PC-9 (cell line): ENCODE measurements around the gene FRMD4B. TPM values are rescaled to one million over a fixed set of nuclear protein-coding genes. Genes with fewer than 3 reads are reported as not detected.
"Not testable (repeated sequence)": the region's sequence is repeated elsewhere in the genome, so short reads cannot be mapped to it uniquely, and the experiment has no call there.

Experiments used
- BruUV-seq: library from RNA; stranded (reverse); fragments of 400-500 nt; replicated peaks from 2 replicates; lab custom pipeline; 2021; lab: Mats Ljungman, UMichigan
- CTCF ChIA-PET: fragments of 300-600 bp; sonication (Branson Sonifier 250); formaldehyde crosslinking; loops from one replicate; lab custom pipeline; 2022; ENCODE audit warnings: antibody characterized with exemption; lab: Charles Lee
- POLR2A ChIA-PET: fragments of 300-600 bp; sonication (Branson Sonifier 250); formaldehyde crosslinking; loops from one replicate; lab custom pipeline; 2022; ENCODE audit warnings: antibody characterized with exemption; ENCODE audit not compliant: unreplicated experiment; lab: Charles Lee
- DNase-seq, 2 experiments: peaks; one replicate each; pipeline versions ENCODE4 v3.0.0 to v3.0.0-alpha.2; 2015 to 2022; ENCODE audit warnings: mixed read lengths in 1 of 2
- H2AFZ ChIP-seq: fragments of 200-600 bp; sonication (generic); 2 replicates; pipeline ENCODE4 v1.8.1; 2017; ENCODE audit warnings: antibody characterized with exemption
- H3F3A ChIP-seq: fragments of 200-600 bp; sonication (generic); 2 replicates; pipeline ENCODE4 v1.8.1; 2017; ENCODE audit warnings: antibody characterized with exemption, mild to moderate bottlenecking, low read depth; ENCODE audit not compliant: insufficient read depth
- H3K27ac ChIP-seq: fragments of 200-600 bp; sonication (generic); 2 replicates; pipeline ENCODE4 v1.6.1; 2016; ENCODE audit warnings: mixed run types
- H3K27me3 ChIP-seq: fragments of 200-600 bp; sonication (generic); 2 replicates; pipeline ENCODE4 v1.6.1; 2016; ENCODE audit warnings: low read depth, mixed run types; ENCODE audit not compliant: insufficient read depth
- H3K36me3 ChIP-seq: fragments of 200-600 bp; sonication (generic); 2 replicates; pipeline ENCODE4 v1.6.1; 2016; ENCODE audit warnings: low read depth, mixed run types
- H3K4me1 ChIP-seq: fragments of 200-600 bp; sonication (generic); replicated peaks from 2 replicates; pipeline ENCODE4 v1.6.1; 2016; ENCODE audit warnings: mixed run types; ENCODE audit not compliant: insufficient read depth
- H3K4me2 ChIP-seq: fragments of 200-600 bp; sonication (generic); 2 replicates; pipeline ENCODE4 v1.6.1; 2017; ENCODE audit warnings: mixed run types
- H3K4me3 ChIP-seq: fragments of 200-600 bp; sonication (generic); 2 replicates; pipeline ENCODE4 v1.6.1; 2016; ENCODE audit warnings: mixed run types
- H3K79me2 ChIP-seq: fragments of 200-600 bp; sonication (generic); 2 replicates; pipeline ENCODE4 v1.6.1; 2017; ENCODE audit warnings: low read depth, mixed run types
- H3K9me2 ChIP-seq: fragments of 200-600 bp; sonication (generic); 2 replicates; pipeline ENCODE4 v1.8.1; 2017; ENCODE audit warnings: mild to moderate bottlenecking; ENCODE audit not compliant: insufficient read depth
- H3K9me3 ChIP-seq: fragments of 200-600 bp; sonication (generic); 2 replicates; pipeline ENCODE4 v1.8.1; 2016; ENCODE audit warnings: low read depth; ENCODE audit not compliant: insufficient read depth
- H4K20me1 ChIP-seq: fragments of 200-600 bp; sonication (generic); 2 replicates; pipeline ENCODE4 v1.8.1; 2017; ENCODE audit not compliant: insufficient read depth
- EZH2 ChIP-seq: fragments of 200-600 bp; sonication (generic); IDR thresholded peaks from 2 replicates; pipeline ENCODE4 v1.8.0; 2017; ENCODE audit warnings: antibody characterized with exemption, low read depth
- intact Hi-C: fragments of 100-400 bp; cut with micrococcal nuclease; formaldehyde crosslinking; loops from one replicate; pipeline ENCODE4 v1.10.0; 2022; ENCODE audit not compliant: unreplicated experiment
- total RNA-seq: library from RNA; stranded (reverse); gene quantifications from 2 replicates; pipeline ENCODE4 v1.2.3, GENCODE V29; 2021
- TF ChIP-seq, protein P1 (sequence below): fragments of 200-600 bp; sonication (generic); conservative IDR thresholded peaks from 2 replicates; pipeline ENCODE4 v1.6.1; 2017; ENCODE audit warnings: mixed run types, antibody characterized with exemption, mild to moderate bottlenecking, moderate library complexity

Gene FRMD4B
- total RNA-seq, 1 experiment from 2014 or later, result 10.2 TPM

- DNase-seq, result no peak
- Histone ChIP-seq H4K20me1 (no peaks in the 10 kb centered on the region), H3K27me3 (no peaks in the 10 kb centered on the region), H3K36me3 (no peaks in the 10 kb centered on the region), H3K4me3 (no peak overlapping the region), H3K27ac (no peak overlapping the region), H3K4me1 (no peaks in the 10 kb centered on the region), H3K9me2 (no peaks in the 10 kb centered on the region), H3K79me2 (no peaks in the 10 kb centered on the region), H3K9me3 (no peaks in the 10 kb centered on the region), H2AFZ (no peak overlapping the region), H3K4me2 (no peak overlapping the region), H3F3A (no peaks in the 10 kb centered on the region)
- intact Hi-C loops, result no loop called here
- TF ChIP-seq, protein P1, sequence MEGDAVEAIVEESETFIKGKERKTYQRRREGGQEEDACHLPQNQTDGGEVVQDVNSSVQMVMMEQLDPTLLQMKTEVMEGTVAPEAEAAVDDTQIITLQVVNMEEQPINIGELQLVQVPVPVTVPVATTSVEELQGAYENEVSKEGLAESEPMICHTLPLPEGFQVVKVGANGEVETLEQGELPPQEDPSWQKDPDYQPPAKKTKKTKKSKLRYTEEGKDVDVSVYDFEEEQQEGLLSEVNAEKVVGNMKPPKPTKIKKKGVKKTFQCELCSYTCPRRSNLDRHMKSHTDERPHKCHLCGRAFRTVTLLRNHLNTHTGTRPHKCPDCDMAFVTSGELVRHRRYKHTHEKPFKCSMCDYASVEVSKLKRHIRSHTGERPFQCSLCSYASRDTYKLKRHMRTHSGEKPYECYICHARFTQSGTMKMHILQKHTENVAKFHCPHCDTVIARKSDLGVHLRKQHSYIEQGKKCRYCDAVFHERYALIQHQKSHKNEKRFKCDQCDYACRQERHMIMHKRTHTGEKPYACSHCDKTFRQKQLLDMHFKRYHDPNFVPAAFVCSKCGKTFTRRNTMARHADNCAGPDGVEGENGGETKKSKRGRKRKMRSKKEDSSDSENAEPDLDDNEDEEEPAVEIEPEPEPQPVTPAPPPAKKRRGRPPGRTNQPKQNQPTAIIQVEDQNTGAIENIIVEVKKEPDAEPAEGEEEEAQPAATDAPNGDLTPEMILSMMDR, result no peak
- TF ChIP-seq EZH2, result no peak
- ChIA-PET POLR2A (no interaction called here), CTCF (no interaction called here)
- BruUV-seq, result no TSS peak
Measured at GRCh38 chr3:69266585-69266984, 119.3 kb downstream of the FRMD4B start.

GRCh38 chr3:69266071-69266470, 119.8 kb downstream of the FRMD4B start:
- H3K27ac ChIP-seq, H4K20me1 ChIP-seq, CTCF ChIA-PET, H3K9me3 ChIP-seq, POLR2A ChIA-PET, H3K4me2 ChIP-seq, H3K4me3 ChIP-seq, intact Hi-C loops, H3K4me1 ChIP-seq, BruUV-seq, DNase-seq, H3K27me3 ChIP-seq, H3K9me2 ChIP-seq, H3K79me2 ChIP-seq, H3K36me3 ChIP-seq, H2AFZ ChIP-seq, H3F3A ChIP-seq: not testable (repeated sequence)

DNA sequence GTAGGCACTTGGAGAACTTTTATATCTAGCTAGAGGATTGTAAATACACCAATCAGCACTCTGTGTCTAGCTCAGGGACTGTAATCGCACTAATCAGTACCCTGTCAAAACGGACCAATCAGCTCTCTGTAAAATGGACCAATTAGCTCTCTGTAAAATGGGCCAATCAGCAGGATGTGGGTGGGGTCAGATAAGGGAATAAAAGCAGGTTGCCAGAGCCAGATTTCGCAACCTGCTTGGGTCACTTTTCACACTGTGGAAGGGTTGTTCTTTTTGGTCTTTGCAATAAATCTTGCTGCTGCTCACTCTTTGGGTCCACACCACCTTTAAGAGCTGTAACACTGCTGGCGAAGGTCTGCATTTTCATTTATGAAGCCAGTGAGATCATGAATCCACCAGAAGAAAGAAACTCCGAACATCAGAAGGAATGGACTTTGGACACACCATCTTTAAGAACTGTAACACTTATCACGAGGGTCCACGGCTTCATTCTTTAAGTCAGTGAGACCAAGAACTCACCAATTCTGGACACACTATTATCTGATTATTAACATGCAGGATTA, 125.0 kb downstream of the FRMD4B start:
- H3K4me2 ChIP-seq, DNase-seq, H3K4me1 ChIP-seq, H3K9me3 ChIP-seq, intact Hi-C loops, H3K27ac ChIP-seq, H3K79me2 ChIP-seq, H3K36me3 ChIP-seq, H3F3A ChIP-seq, CTCF ChIA-PET, H4K20me1 ChIP-seq, H3K27me3 ChIP-seq, H3K9me2 ChIP-seq, POLR2A ChIA-PET, H3K4me3 ChIP-seq, BruUV-seq, H2AFZ ChIP-seq: not testable (repeated sequence)

DNA sequence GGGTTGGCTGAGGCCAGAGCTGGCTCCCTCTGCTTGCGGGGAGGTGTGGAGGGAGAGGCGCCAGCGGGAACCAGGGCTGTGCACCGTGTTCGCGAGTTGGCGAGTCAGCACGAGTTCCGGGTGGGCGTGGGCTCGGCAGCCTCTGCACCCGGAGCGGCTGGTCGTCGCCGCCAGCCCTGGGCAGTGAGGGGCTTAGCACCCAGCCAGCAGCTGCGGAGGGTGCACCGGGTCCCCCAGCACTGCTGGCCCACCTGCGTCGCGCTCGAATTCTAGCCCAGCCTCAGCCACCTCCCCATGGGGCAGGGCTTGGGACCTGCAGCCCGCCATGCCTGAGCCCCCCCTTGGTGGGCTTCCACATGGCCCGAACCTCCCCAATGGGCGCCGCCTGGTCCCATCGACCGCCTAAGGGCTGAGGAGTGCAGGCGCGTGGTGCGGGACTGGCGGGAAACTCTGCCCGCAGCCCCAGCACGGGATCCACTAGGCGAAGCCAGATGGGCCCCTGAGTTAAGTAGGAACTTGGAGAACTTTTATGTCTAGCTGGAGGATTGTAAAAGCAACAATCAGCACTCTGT, 125.6 kb downstream of the FRMD4B start:
- DNase-seq, result no peak
- no TSS peak for BruUV-seq
- H3K36me3 ChIP-seq, result no peaks in the 10 kb centered on the region
- ChIA-PET CTCF (no interaction called here), POLR2A (no interaction called here)
- H3K79me2 ChIP-seq, result no peaks in the 10 kb centered on the region
- intact Hi-C loops, result no loop called here
- no peaks in the 10 kb centered on the region for H3K4me1 ChIP-seq
- no peaks in the 10 kb centered on the region for H3K9me3 ChIP-seq
- H3K4me3 ChIP-seq, result no peak overlapping the region
- no peaks in the 10 kb centered on the region for H3K9me2 ChIP-seq
- H2AFZ ChIP-seq, result no peak overlapping the region
- no peak overlapping the region for H3K4me2 ChIP-seq
- TF ChIP-seq EZH2, result no peak
- TF ChIP-seq, protein P1, result no peak
- no peak overlapping the region for H3K27ac ChIP-seq
- no peaks in the 10 kb centered on the region for H4K20me1 ChIP-seq
- no peaks in the 10 kb centered on the region for H3K27me3 ChIP-seq
- no peaks in the 10 kb centered on the region for H3F3A ChIP-seq
